Dedifferentiated amniotic fluid mesenchymal stem cell (primary cell): ENCODE data around the gene KIFC3.
"Not testable (repeated sequence)": the region's sequence is repeated elsewhere in the genome, so short reads cannot be mapped to it uniquely, and the experiment has no call there.

Experiments used
- DNase-seq: peaks from one replicate; pipeline ENCODE4 v3.0.0-alpha.2; 2016; ENCODE audit errors: extremely low spot score

Gene KIFC3

GRCh38 chr16:57803134-57803990 lies 1.1 kb upstream of the KIFC3 start:
- DNase-seq: no peak

DNA sequence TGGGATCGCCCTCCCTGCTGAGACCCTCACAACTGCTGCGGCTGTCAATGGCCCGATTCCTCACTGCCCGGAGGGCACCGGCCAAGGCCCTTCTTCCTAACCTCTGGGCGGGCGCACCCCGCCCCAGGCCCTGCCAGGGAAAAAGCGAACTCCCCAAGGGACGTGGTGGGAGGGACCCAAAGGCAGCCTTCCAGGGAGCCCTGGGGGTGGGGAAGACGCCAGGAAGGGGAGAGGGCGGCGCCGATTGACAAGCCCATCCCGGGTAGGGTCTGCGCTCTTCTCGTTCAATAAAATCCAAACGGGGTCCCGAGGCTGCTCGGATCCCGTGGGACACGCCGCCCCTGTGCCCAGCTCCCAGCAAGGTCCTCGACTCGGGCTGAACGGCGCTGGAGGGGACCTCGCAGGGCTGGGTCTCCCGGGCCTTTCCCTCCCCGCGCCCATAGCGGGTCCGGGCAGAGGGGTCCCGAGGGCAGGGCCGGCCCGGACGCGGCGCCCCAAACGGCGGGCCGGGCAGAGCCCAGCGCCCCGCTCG lies 416 bp downstream of the KIFC3 start:
- no peak for DNase-seq

- peak; percentile 45 for DNase-seq
Observed at GRCh38 chr16:57801098-57801808, 1.0 kb downstream of the KIFC3 start.

GRCh38 chr16:57800200-57801097 lies 1.8 kb downstream of the KIFC3 start:
- DNase-seq: no peak

- no peak for DNase-seq
Observed at GRCh38 chr16:57799600-57800199, 2.6 kb downstream of the KIFC3 start.

GRCh38 chr16:57798953-57799599 lies 3.2 kb downstream of the KIFC3 start:
- no peak for DNase-seq

DNA sequence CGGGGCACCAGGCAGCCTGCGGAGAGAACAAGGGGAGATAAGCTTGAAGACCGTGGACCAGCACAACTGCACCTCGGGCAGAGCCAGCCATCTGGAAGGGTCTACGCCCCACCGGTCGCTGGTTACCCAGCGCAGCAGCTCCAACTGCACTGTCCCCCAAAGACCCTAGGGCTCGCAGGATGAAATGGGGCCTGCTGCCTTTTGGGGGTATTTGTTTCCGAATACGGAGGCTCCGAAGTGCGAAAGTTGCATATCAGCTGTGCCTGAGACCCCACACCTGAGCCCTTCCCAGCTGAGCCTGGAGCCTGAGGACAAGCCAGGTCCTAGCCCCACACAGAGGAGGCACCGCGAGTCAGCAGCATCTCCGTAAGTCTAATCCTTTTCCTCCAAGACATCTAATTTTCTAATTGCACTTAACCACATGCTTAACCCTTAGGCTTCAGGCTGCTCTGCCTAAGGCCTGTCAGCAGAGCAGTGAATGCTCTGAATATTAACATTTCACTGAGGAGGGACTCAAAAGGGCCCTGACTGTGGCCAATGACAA lies 4.0 kb downstream of the KIFC3 start:
- no peak for DNase-seq

- no peak for DNase-seq
Observed at GRCh38 chr16:57797526-57798266, 4.6 kb downstream of the KIFC3 start.

GRCh38 chr16:57797216-57797525 lies 5.1 kb downstream of the KIFC3 start:
- no peak for DNase-seq

DNA sequence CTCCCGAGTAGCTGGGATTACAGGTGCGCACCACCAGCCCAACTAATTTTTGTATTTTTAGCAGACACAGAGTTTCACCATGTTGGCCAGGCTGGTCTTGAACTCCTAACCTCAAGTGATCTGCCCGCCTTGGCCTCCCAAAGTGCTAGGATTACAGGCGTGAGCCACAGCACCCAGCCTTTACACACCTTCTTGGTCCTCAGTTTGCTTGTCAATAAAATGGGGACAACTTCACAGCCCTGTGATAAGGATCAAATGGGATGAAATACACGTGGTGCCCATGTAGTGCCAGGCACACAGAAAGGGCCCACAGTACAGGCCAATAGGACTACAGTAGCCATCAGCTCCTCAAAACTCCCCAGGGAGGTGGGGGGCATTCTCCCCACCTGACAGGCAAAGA lies 6.3 kb downstream of the KIFC3 start:
- DNase-seq: not testable (repeated sequence)

- no peak for DNase-seq
Observed at GRCh38 chr16:57795431-57795878, 6.8 kb downstream of the KIFC3 start.

DNA sequence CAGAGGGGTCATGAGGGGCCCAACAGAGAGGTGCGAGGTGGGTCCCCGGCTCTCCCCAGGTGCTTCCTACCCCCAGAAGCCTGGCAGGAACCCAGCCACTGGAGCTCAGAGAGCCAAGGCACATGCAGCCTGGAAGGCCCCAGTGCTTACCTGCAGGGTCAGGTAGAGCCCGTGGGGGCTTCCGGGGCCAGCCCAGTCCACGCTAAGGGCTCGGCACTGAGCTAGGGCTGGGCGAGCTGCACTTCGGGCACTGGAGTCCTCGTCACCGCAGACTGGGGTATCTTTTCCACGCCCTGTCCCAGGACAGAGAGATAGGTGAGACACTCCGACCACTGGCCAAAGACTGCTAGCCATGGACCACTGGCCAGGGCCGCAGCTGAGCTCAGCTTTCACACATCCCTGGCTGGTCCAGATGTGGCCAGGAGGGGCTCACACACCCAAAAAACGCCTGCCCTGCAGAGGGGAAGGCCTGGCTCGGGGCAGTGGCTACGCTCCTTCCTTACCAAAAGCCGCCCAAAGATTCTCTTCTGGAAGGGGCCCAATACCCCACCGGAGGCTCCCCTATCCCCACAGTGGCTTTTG lies 7.4 kb downstream of the KIFC3 start:
- no peak for DNase-seq

GRCh38 chr16:57791893-57792461 lies 10.3 kb downstream of the KIFC3 start:
- no peak for DNase-seq

- DNase-seq: no peak
Observed at GRCh38 chr16:57791195-57791892, 10.9 kb downstream of the KIFC3 start.

GRCh38 chr16:57788951-57789350 lies 13.3 kb downstream of the KIFC3 start:
- no peak for DNase-seq

DNA sequence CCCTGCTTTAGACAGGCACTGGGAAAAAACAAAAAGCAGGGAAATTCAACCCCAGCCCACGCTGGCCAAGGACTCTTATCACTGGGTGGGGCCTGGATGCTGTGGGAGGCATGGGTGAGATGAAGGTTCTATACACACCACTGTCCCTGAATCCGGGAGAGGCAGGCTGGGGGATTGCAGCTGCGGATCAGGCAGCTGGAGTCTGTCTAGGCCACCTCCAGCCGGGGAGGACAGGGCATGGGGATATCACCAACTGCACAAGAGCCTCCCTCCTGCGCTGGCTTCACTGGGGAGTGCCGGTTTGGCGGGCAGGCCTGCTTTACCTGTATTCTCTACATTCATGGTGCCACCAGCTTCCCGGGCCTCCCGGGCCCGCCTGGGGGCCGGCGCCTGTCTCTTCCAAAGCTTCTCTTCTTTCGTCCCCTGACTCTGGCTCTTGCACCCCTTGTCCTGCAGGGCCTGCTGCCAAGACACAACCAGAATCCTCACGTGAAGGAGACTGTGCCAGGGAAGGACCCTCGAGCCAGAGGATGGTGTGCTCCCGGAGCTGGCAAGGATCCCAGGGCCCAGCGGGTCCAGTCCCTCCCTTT lies 13.9 kb downstream of the KIFC3 start:
- DNase-seq: no peak

GRCh38 chr16:57787519-57787905 lies 14.8 kb downstream of the KIFC3 start:
- no peak for DNase-seq
